GM18519 (cell line): ENCODE data around the gene JPH2.
"Not testable (repeated sequence)": the region's sequence is repeated elsewhere in the genome, so short reads cannot be mapped to it uniquely, and the experiment has no call there.

Experiments used
- ATAC-seq: cut with Tn5 transposase; IDR thresholded peaks from one replicate; pipeline ENCODE4 v1.9.1; 2021; ENCODE audit warnings: mild to moderate bottlenecking, moderate library complexity; ENCODE audit not compliant: unreplicated experiment, low FRiP score

JPH2 gene

GRCh38 chr20:44187054-44187771 is at the start of gene JPH2:
TSS of gene JPH2 (minus strand) at chr20:44187188. CDS start at chr20:44186705, 483 bp downstream.
- ATAC-seq = no peak

- ATAC-seq = no peak
Measured at GRCh38 chr20:44235702-44236101, 48.7 kb upstream of the JPH2 start.

- ATAC-seq = no peak
Measured at GRCh38 chr20:44234566-44235317, 47.8 kb upstream of the JPH2 start.

- no peak for ATAC-seq
Measured at GRCh38 chr20:44233436-44234016, 46.5 kb upstream of the JPH2 start.

GRCh38 chr20:44232469-44232856 is 45.5 kb upstream of the JPH2 start:
- ATAC-seq = not testable (repeated sequence)

GRCh38 chr20:44231713-44232468 is 44.9 kb upstream of the JPH2 start:
- no peak for ATAC-seq

- ATAC-seq = no peak
Measured at GRCh38 chr20:44231193-44231592, 44.2 kb upstream of the JPH2 start.

GRCh38 chr20:44228465-44229258 is 41.7 kb upstream of the JPH2 start:
- no peak for ATAC-seq

GRCh38 chr20:44224637-44225036 is 37.6 kb upstream of the JPH2 start:
- ATAC-seq = no peak

- no peak for ATAC-seq
Measured at GRCh38 chr20:44223721-44224120, 36.7 kb upstream of the JPH2 start.

- ATAC-seq = no peak
Measured at GRCh38 chr20:44222633-44223368, 35.8 kb upstream of the JPH2 start.

GRCh38 chr20:44222027-44222426 is 35.0 kb upstream of the JPH2 start:
- no peak for ATAC-seq

GRCh38 chr20:44221368-44221954 is 34.5 kb upstream of the JPH2 start:
- ATAC-seq = no peak

- ATAC-seq = no peak
Measured at GRCh38 chr20:44219791-44220190, 32.8 kb upstream of the JPH2 start.

GRCh38 chr20:44219170-44219730 is 32.3 kb upstream of the JPH2 start:
- no peak for ATAC-seq

- no peak for ATAC-seq
Measured at GRCh38 chr20:44218446-44218845, 31.5 kb upstream of the JPH2 start.

GRCh38 chr20:44217342-44218092 is 30.5 kb upstream of the JPH2 start:
- no peak for ATAC-seq

GRCh38 chr20:44215125-44215524 is 28.1 kb upstream of the JPH2 start:
- no peak for ATAC-seq
